SK-N-SH (cell line): ENCODE data around the gene SPOUT1. TPM values are rescaled to one million over a fixed set of nuclear protein-coding genes. Genes with fewer than 3 reads are reported as not detected.
"Not testable (repeated sequence)": the region's sequence is repeated elsewhere in the genome, so short reads cannot be mapped to it uniquely, and the experiment has no call there.

Experiments
- CTCF ChIA-PET: fragments of 300-600, 350-600 bp; formaldehyde crosslinking; extraction: SDS; loops from one replicate; lab custom pipeline; 2021; lab: Yijun Ruan, JAX
- POLR2A ChIA-PET: fragments of 350-600 bp; sonication (Branson Sonifier 250); formaldehyde crosslinking; extraction: SDS; loops from one replicate; lab custom pipeline; 2020; ENCODE audit warnings: antibody characterized with exemption, inconsistent platforms; lab: Yijun Ruan, JAX
- DNase-seq: peaks from one replicate; pipeline ENCODE4 v3.0.0; 2012
- H2AFZ ChIP-seq: fragments of 200-600 bp; sonication (generic); 2 replicates; pipeline ENCODE4 v1.8.1; 2016; ENCODE audit warnings: antibody characterized with exemption, mild to moderate bottlenecking, low read depth
- H3F3A ChIP-seq: fragments of 200-600 bp; sonication (generic); replicated peaks from 2 replicates; pipeline ENCODE3; 2016; ENCODE audit warnings: antibody characterized with exemption, mild to moderate bottlenecking; ENCODE audit not compliant: insufficient read depth
- H3K27ac ChIP-seq, 2 experiments: fragments of 200-500 bp in 1 of 2; fragments of 200-600 bp in 1 of 2; sonication (Bioruptor generic) in 1 of 2; sonication (generic), shearing (Covaris generic) in 1 of 2; 2 replicates each; pipeline versions ENCODE4 v1.5.1 to v1.6.1; 2014 to 2016; ENCODE audit warnings: low read depth in 2 of 2, inconsistent platforms in 1 of 2, low read length in 1 of 2, mild to moderate bottlenecking in 1 of 2, mixed read lengths in 1 of 2
- H3K27me3 ChIP-seq: fragments of 200-600 bp; sonication (generic), shearing (Covaris generic); 2 replicates; pipeline ENCODE4 v1.6.1; 2016; ENCODE audit warnings: mixed run types; ENCODE audit not compliant: insufficient read depth
- H3K36me3 ChIP-seq, 2 experiments: fragments of 200-500 bp in 1 of 2; fragments of 200-600 bp in 1 of 2; sonication (Bioruptor generic) in 1 of 2; sonication (generic) in 1 of 2; replicated peaks in 1 of 2; 2 replicates each; pipeline versions ENCODE3 to v1.5.1; 2014 to 2016; ENCODE audit warnings: low read length in 1 of 2, mild to moderate bottlenecking in 1 of 2; ENCODE audit not compliant: insufficient read depth in 2 of 2, control insufficient read depth in 1 of 2
- H3K4me1 ChIP-seq, 2 experiments: fragments of 200-500 bp in 1 of 2; fragments of 200-600 bp in 1 of 2; sonication (Bioruptor generic) in 1 of 2; sonication (generic), shearing (Covaris generic) in 1 of 2; 2 replicates each; pipeline versions ENCODE4 v1.5.1 to v1.6.1; 2014 to 2016; ENCODE audit warnings: low read depth in 1 of 2, low read length in 1 of 2, mixed run types in 1 of 2; ENCODE audit not compliant: insufficient read depth in 2 of 2, control insufficient read depth in 1 of 2
- H3K4me2 ChIP-seq: fragments of 200-600 bp; sonication (generic), shearing (Covaris generic); 2 replicates; pipeline ENCODE4 v1.6.1; 2017; ENCODE audit warnings: mixed run types
- H3K4me3 ChIP-seq, 2 experiments: fragments of 200-500 bp in 1 of 2; fragments of 200-600 bp in 1 of 2; sonication (Bioruptor generic) in 1 of 2; sonication (generic), shearing (Covaris generic) in 1 of 2; 2 replicates each; pipeline versions ENCODE4 v1.5.1 to v1.8.1; 2014 to 2016; ENCODE audit warnings: low read depth in 2 of 2, inconsistent platforms in 1 of 2, low read length in 1 of 2, mild to moderate bottlenecking in 1 of 2, mixed read lengths in 1 of 2, moderate library complexity in 1 of 2
- H3K79me2 ChIP-seq: fragments of 200-600 bp; sonication (generic); 2 replicates; pipeline ENCODE4 v1.8.1; 2017; ENCODE audit warnings: mild to moderate bottlenecking; ENCODE audit not compliant: insufficient read depth
- H3K9ac ChIP-seq: fragments of 200-600 bp; sonication (generic); 2 replicates; pipeline ENCODE4 v1.6.1; 2017; ENCODE audit warnings: mixed run types
- H3K9me2 ChIP-seq: fragments of 200-600 bp; sonication (generic); 2 replicates; pipeline ENCODE4 v1.6.1; 2017; ENCODE audit warnings: mixed run types
- H3K9me3 ChIP-seq: fragments of 200-600 bp; sonication (generic); 2 replicates; pipeline ENCODE4 v1.6.1; 2017; ENCODE audit warnings: mixed run types, mild to moderate bottlenecking, moderate library complexity
- H4K20me1 ChIP-seq: fragments of 200-600 bp; sonication (generic); 2 replicates; pipeline ENCODE4 v1.6.1; 2017; ENCODE audit warnings: mild to moderate bottlenecking, mixed run types; ENCODE audit not compliant: insufficient read depth
- CHD2 ChIP-seq: fragments of 150-350 bp; IDR thresholded peaks from 2 replicates; pipeline ENCODE4 v1.6.1; 2018; ENCODE audit warnings: low read length; ENCODE audit not compliant: partially characterized antibody
- FOSL2 ChIP-seq: IDR thresholded peaks from 2 replicates; pipeline ENCODE4 v1.4.0; 2012; ENCODE audit warnings: low read depth, mild to moderate bottlenecking, moderate library complexity, borderline replicate concordance
- MEF2A ChIP-seq: IDR thresholded peaks from 2 replicates; pipeline ENCODE4 v1.4.0; 2012; ENCODE audit warnings: low read depth, borderline replicate concordance
- REST ChIP-seq: IDR thresholded peaks from 2 replicates; pipeline ENCODE4 v1.6.1; 2012; ENCODE audit warnings: mild to moderate bottlenecking, low read depth, low read length, moderate library complexity
- USF1 ChIP-seq: IDR thresholded peaks from 2 replicates; pipeline ENCODE4 v1.4.0; 2012; ENCODE audit warnings: low read depth, borderline replicate concordance
- WGBS: methylation state at CpG from one replicate; pipeline ENCODE4 v1.1.6; 2017; ENCODE audit warnings: low lambda C conversion rate; 5-methylcytosine and 5-hydroxymethylcytosine counted together
- polyA plus RNA-seq, 3 experiments: library from polyadenylated mRNA; depleted of rRNA; stranded (reverse); fragments of >200 nt; gene quantifications; 2 replicates each; pipeline ENCODE4 v1.2.3, GENCODE V29; 2012

SPOUT1 gene
- polyA plus RNA-seq, 1 of the 3 experiments (the other 2 are of a cell fraction): 44.2 TPM

GRCh38 chr9:128781187-128782070 is 48.2 kb downstream of the SPOUT1 start:
- 75% methylated on average over 7 of the region's 7 CpGs for WGBS
- no peak overlapping the region for H3K9ac ChIP-seq
- no peak for DNase-seq
- H3K27ac ChIP-seq: no peak overlapping the region
- H3K27me3 ChIP-seq: no peaks in the 10 kb centered on the region
- ChIA-PET CTCF (no interaction called here), POLR2A (no interaction called here)
- no peaks in the 10 kb centered on the region for H3K4me1 ChIP-seq
- no peaks in the 10 kb centered on the region for H3K36me3 ChIP-seq
- H2AFZ ChIP-seq: no peak overlapping the region
- no peaks in the 10 kb centered on the region for H3K9me3 ChIP-seq
- H3K79me2 ChIP-seq: 0 out of 2 replicates have a peak, but pooled peaks cover under 1% of the 10 kb centered on the region
- no peaks in the 10 kb centered on the region for H4K20me1 ChIP-seq
- TF ChIP-seq FOSL2 (no peak), USF1 (no peak), MEF2A (no peak)
- no peak overlapping the region for H3K4me3 ChIP-seq
- no peak overlapping the region for H3K4me2 ChIP-seq
- no peaks in the 10 kb centered on the region for H3F3A ChIP-seq
- no peaks in the 10 kb centered on the region for H3K9me2 ChIP-seq

- H2AFZ ChIP-seq, H4K20me1 ChIP-seq, H3F3A ChIP-seq, H3K9ac ChIP-seq, H3K4me1 ChIP-seq, H3K9me3 ChIP-seq, CTCF ChIA-PET, H3K36me3 ChIP-seq, H3K27me3 ChIP-seq, POLR2A ChIA-PET, DNase-seq, H3K79me2 ChIP-seq, H3K4me2 ChIP-seq, H3K27ac ChIP-seq, H3K9me2 ChIP-seq, H3K4me3 ChIP-seq: not testable (repeated sequence)
- no CpG with 5 or more reads among the region's 27 CpGs for WGBS
Observed at GRCh38 chr9:128780093-128780492, 49.5 kb downstream of the SPOUT1 start.

- ChIA-PET POLR2A (no interaction called here), CTCF (no interaction called here)
- H3K27me3 ChIP-seq: no peaks in the 10 kb centered on the region
- no peak overlapping the region for H3K9ac ChIP-seq
- no peak for DNase-seq
- H3K79me2 ChIP-seq: peaks cover 18% of the 10 kb centered on the region
- no peaks in the 10 kb centered on the region for H3K36me3 ChIP-seq
- H3K4me1 ChIP-seq: peaks cover 0 to 7% of the 10 kb centered on the region in 2 experiments; a peak in 1 of 4 replicates
- H3K4me2 ChIP-seq: no peak overlapping the region
- TF ChIP-seq REST (no peak), CHD2 (no peak)
- no peak overlapping the region for H3K4me3 ChIP-seq
- no peaks in the 10 kb centered on the region for H3K9me3 ChIP-seq
- H4K20me1 ChIP-seq: no peaks in the 10 kb centered on the region
- peaks cover 11% of the 10 kb centered on the region for H3F3A ChIP-seq
- H3K27ac ChIP-seq: no peak overlapping the region
- WGBS: 79% methylated on average over 1 of the region's 1 CpG
- H2AFZ ChIP-seq: no peak overlapping the region
- H3K9me2 ChIP-seq: no peaks in the 10 kb centered on the region
Observed at GRCh38 chr9:128774804-128775203, 54.8 kb downstream of the SPOUT1 start.
